IgD-negative memory B cell (primary cell): ENCODE data around the gene WWOX. TPM values are rescaled to one million over a fixed set of nuclear protein-coding genes. Genes with fewer than 3 reads are reported as not detected.

Experiments used
- H3K27ac Mint-ChIP-seq, 3 donors: one replicate each; pipeline ENCODE4 v1.8.0; 2020 to 2022; ENCODE audit warnings: mild to moderate bottlenecking in 3 of 3, mixed read lengths in 3 of 3, moderate library complexity in 1 of 3
- H3K27me3 Mint-ChIP-seq: one replicate; pipeline ENCODE4 v1.8.0; 2021; ENCODE audit warnings: mixed read lengths
- H3K36me3 Mint-ChIP-seq: one replicate; pipeline ENCODE4 v1.8.0; 2020; ENCODE audit warnings: mild to moderate bottlenecking, mixed read lengths
- H3K4me1 Mint-ChIP-seq, 3 donors: one replicate each; pipeline ENCODE4 v1.8.0; 2020 to 2022; ENCODE audit warnings: mixed read lengths in 3 of 3, mild to moderate bottlenecking in 1 of 3
- H3K4me3 Mint-ChIP-seq, 4 donors: one replicate each; pipeline ENCODE4 v1.8.0; 2020 to 2022; ENCODE audit warnings: mild to moderate bottlenecking in 4 of 4, mixed read lengths in 4 of 4, moderate library complexity in 3 of 4
- H3K9me3 Mint-ChIP-seq, 3 donors: one replicate each; pipeline ENCODE4 v1.8.0; 2020 to 2021; ENCODE audit warnings: mixed read lengths in 3 of 3, mild to moderate bottlenecking in 1 of 3
- polyA plus RNA-seq: library from polyadenylated mRNA; unstranded; fragments of 300-500 nt; fragmentation: Illumina TruSeq; gene quantifications from one replicate; pipeline ENCODE4 v1.2.3, GENCODE V29; 2021

The WWOX gene
- polyA plus RNA-seq, 1 donor from 2014 or later = 12.2 TPM

DNA sequence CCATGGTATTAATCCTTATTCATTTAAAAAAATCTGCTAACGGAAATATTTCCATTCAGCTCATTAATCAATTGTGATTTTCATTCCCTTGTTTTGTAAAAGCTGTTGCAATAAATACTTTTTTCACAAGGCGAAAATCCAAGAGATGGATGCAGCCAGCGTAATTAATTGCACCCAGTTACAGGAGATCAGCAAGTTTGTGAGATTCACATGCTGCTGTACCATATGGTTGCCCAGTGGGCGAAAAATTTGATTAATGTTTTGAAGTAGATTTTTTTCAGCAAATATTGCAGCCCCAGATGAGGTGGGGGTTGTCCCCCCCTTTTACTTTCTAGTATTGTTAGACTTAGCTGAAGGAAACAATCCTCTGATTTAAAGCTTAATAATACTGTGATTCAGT, 186.6 kb downstream of the WWOX start:
- Mint-ChIP-seq H3K27me3 (no peaks in the 10 kb centered on the region), H3K9me3 (no peaks in the 10 kb centered on the region), H3K36me3 (no peaks in the 10 kb centered on the region), H3K4me3 (no peak overlapping the region), H3K27ac (no peak overlapping the region), H3K4me1 (no peaks in the 10 kb centered on the region)

DNA sequence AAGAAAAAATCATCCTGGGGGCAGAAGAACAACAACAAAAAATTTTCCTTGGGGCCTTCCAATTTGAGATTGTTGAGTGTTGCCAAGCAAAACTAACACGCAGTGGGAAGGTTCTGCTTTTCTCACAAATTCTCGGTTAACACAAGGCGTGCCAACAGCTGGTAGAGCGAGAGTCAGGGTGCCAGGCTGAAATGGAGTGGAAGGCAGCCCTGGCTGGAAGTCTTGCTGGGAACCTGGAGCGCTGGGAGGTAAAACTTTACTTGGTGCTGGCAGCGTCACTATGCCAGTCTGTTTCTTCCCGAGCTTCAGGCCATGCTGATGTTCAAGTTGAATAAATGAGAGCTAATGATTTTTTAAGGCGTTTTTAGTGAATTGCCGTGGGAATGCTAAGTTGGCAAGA, 189.4 kb downstream of the WWOX start:
- Mint-ChIP-seq H3K27me3 (no peaks in the 10 kb centered on the region), H3K4me3 (no peak overlapping the region), H3K36me3 (no peaks in the 10 kb centered on the region), H3K4me1 (no peaks in the 10 kb centered on the region), H3K27ac (no peak overlapping the region), H3K9me3 (no peaks in the 10 kb centered on the region)

DNA sequence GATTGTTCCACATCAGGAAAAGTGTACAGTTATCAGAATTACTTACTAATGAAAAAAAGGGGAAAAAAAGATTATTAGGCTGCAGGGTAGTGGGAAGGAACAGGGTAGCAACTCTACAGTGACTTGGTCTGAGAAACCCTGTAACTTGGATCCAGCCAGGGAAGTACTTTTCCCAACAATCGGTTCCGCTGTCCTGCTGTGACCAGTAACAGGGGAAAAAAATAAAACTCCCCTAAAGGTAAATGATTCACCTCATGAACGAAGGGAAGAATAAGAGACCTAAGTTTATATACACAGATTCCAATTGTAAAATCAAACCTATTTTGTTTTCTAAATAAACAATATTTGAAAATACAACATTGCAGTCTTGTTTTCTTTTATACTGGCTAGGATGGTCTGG, 189.9 kb downstream of the WWOX start:
- no peaks in the 10 kb centered on the region for H3K36me3 Mint-ChIP-seq
- no peak overlapping the region for H3K4me3 Mint-ChIP-seq
- no peaks in the 10 kb centered on the region for H3K9me3 Mint-ChIP-seq
- H3K27ac Mint-ChIP-seq = no peak overlapping the region
- H3K27me3 Mint-ChIP-seq = no peaks in the 10 kb centered on the region
- H3K4me1 Mint-ChIP-seq = no peaks in the 10 kb centered on the region

DNA sequence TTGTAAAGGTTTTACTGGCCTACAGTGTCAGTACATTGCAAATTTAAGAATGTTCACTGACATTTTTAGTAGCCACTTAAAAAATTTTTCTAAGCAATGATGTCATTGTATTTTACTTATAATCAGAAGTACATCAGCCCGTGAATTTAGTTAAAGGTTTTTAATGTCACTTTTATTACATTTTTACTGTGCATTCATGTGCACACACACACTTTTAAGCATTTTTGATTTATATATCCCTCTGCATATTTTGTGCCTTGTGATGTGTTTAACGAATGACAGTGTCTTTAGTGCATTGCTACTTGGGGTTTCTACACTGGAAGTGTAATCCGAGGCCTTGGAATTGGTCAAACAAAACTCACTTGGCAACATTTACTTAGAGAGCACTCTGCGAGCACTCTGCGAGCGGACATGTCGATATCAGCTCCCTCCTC, 190.4 kb downstream of the WWOX start:
- Mint-ChIP-seq H3K27ac (no peak overlapping the region), H3K36me3 (no peaks in the 10 kb centered on the region), H3K4me3 (no peak overlapping the region), H3K27me3 (no peaks in the 10 kb centered on the region), H3K4me1 (no peaks in the 10 kb centered on the region), H3K9me3 (no peaks in the 10 kb centered on the region)

DNA sequence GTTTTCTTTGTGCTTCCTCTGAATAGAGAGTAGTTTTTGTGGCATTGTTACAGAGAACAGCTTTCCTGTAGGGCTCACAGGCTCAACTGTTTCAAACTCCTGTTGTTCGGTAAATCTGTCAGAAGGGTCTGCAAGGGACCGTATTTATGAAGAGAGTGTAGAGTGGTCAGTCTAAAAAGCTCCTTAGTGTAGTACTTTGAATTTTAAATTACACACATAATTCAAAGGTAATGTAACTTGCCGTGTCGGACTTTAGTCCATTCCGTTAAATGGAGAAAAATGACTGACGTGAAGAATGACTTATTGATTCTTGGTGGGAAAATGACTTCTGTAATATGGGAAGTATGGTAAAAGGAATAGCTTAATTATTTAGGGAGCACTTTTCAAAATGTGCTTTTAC, 190.9 kb downstream of the WWOX start:
- H3K4me3 Mint-ChIP-seq = no peak overlapping the region
- H3K27me3 Mint-ChIP-seq = no peaks in the 10 kb centered on the region
- no peak overlapping the region for H3K27ac Mint-ChIP-seq
- peaks cover 0 to 2% (median 0%) of the 10 kb centered on the region in 3 donors for H3K9me3 Mint-ChIP-seq
- H3K36me3 Mint-ChIP-seq = no peaks in the 10 kb centered on the region
- H3K4me1 Mint-ChIP-seq = no peaks in the 10 kb centered on the region

DNA sequence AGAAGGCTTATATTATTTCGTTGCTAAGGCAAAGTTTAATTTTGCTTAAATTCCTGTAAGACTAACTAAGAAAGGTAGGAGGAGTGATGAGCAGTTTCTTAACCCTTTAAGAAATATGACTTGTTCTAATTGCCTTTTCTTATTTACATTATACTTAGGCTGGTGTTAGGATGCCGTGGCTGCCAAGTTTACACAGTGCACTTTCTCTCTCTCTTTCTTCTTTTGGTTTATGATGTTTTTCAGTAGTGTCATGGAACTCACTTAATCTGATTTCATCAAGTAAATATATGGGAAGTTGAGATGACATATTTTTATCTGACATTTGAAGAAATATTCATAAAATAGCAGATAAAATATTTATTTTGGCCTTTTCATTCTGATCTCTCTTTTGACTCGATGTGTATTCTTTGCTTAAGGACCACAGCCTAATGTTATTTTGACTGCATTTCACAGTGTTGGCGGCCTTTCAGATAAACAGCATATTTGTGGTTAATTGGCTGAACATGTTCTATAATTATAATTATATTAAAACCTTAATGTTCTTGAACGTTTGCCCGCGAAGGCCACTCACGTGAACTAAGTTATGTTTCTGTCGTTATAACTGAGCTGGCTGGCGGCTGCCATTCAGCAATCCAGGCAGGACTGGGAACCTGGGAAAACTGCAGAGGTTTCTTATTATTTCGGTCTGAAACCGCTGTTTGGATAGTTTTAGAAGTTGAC, 191.6 kb downstream of the WWOX start:
- Mint-ChIP-seq H3K27me3 (no peaks in the 10 kb centered on the region), H3K4me3 (no peak overlapping the region), H3K4me1 (no peaks in the 10 kb centered on the region), H3K36me3 (no peaks in the 10 kb centered on the region), H3K27ac (no peak overlapping the region), H3K9me3 (peaks cover 0 to 2% (median 0%) of the 10 kb centered on the region in 3 donors)

DNA sequence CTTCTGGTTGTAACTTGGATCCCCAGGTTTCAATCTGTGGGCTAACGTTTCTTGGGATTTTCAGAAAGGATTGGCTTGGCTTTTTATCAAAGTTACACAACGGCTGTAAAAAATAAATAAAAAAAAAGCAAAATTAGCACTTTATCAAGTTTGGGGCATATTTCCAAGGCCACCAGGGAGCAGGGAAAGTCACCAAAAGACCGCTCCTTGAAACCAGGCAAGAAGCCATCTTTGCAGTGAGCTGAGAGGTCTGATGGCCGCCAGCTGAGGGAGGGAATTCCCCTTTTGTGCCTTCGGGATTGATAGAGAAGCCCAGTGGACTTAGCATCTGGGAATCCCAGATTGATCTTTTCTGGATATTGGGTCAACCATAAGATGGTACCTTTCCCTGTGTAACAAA, 192.2 kb downstream of the WWOX start:
- Mint-ChIP-seq H3K9me3 (peaks cover 0 to 2% (median 0%) of the 10 kb centered on the region in 3 donors), H3K27ac (no peak overlapping the region), H3K27me3 (no peaks in the 10 kb centered on the region), H3K4me3 (no peak overlapping the region), H3K36me3 (no peaks in the 10 kb centered on the region), H3K4me1 (no peaks in the 10 kb centered on the region)

DNA sequence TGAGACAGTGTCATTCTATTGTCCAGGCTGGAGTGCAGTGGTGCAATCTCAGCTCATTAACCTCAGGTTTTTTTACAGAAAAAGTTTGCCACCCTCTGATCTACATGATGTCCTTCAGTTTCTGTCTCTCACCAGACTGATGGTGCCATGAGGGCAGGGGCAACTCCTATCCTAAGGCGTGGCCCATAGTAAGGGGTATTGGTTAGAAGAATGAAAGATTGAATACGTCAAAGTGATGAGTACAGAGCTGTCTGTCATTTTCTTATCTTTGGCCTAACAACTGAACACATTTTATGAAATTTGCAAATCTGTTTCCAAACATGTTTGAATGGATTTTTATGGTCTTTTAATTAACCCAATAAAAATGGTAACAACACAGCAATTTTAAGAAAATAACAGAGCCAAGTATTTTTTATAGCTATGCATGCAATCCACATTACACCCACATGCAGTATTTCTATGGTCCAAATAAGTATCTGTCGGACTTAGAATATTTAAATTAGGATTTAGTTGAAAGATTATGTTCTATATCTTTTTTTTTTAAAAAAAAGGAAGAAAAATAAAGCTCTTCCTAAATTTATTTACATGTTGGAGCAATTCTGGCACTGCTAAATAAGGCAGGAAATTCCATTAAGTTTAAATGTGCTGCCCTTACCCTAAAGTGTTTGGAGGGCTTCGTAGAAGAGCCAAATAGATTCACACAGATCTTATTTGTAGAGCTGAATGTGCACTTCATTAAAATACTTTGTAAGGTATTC, 192.8 kb downstream of the WWOX start:
- Mint-ChIP-seq H3K4me1 (no peaks in the 10 kb centered on the region), H3K4me3 (no peak overlapping the region), H3K27me3 (no peaks in the 10 kb centered on the region), H3K27ac (no peak overlapping the region), H3K9me3 (peaks cover 0 to 2% (median 0%) of the 10 kb centered on the region in 3 donors), H3K36me3 (no peaks in the 10 kb centered on the region)

DNA sequence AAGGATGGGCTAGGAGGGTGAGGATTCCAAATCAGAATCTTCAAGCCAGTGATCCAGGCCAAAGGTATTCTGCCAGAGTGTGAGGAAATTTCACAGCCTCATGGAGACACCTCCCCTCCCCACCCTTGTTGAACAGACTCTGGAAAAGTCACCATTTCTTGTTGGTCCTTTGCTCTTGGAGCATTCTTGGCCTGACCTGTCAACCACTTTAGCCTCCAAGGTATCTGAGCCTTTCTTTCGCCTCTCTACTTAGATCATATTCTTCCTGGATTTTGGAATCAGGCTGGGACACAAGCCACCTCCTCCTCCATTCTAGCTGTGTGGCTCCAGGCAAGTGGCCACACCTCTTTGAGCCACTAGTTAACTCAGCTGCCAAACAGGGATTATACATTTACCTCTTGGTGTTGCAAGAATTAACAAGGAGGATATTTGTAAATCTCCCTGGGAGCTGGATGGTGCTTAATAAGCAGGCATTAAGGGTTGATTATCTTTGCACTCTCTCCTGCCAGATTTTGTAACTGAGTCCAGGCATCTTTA, 193.5 kb downstream of the WWOX start:
- Mint-ChIP-seq H3K27me3 (no peaks in the 10 kb centered on the region), H3K4me3 (no peak overlapping the region)

DNA sequence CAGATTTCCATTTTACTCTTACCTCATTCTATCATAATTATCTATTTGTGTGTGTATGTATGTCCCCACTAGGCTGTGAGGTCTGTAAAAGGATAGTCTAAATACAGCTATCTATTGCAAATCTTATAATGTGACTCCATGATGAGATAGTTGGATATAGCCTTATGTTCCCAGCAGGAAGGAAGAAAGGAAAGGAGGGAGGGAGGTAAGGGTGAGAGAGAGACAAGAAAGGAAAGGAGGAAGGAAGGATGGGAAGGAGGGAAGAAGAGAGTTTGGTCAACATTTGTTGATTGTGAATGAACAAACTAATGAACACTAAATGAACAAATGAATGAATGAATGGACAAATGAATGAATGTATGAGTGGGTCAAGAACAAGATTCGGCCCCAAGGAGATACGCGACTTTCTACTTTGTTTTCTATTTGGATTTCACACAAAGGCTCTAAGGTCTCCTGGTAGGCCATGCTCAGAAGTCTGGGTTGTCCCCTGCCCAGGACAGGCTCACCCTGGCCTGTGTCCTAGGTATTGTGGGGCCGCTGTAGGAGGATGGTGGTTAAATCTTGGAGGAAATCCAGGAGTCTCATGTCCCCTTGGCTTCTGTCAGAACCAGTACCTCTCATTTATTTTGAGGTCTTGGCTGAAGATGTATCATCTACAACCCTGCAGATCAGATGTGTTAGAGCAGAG, 195.2 kb downstream of the WWOX start:
- Mint-ChIP-seq H3K4me3 (no peak overlapping the region), H3K4me1 (no peaks in the 10 kb centered on the region), H3K27ac (no peak overlapping the region), H3K9me3 (peaks cover 0 to 2% (median 0%) of the 10 kb centered on the region in 3 donors), H3K27me3 (no peaks in the 10 kb centered on the region), H3K36me3 (no peaks in the 10 kb centered on the region)

More for the DNA sequence above, 193.5 kb downstream of the WWOX start:
- Mint-ChIP-seq H3K36me3 (no peaks in the 10 kb centered on the region), H3K9me3 (peaks cover 0 to 2% (median 0%) of the 10 kb centered on the region in 3 donors), H3K4me1 (no peaks in the 10 kb centered on the region), H3K27ac (no peak overlapping the region)

DNA sequence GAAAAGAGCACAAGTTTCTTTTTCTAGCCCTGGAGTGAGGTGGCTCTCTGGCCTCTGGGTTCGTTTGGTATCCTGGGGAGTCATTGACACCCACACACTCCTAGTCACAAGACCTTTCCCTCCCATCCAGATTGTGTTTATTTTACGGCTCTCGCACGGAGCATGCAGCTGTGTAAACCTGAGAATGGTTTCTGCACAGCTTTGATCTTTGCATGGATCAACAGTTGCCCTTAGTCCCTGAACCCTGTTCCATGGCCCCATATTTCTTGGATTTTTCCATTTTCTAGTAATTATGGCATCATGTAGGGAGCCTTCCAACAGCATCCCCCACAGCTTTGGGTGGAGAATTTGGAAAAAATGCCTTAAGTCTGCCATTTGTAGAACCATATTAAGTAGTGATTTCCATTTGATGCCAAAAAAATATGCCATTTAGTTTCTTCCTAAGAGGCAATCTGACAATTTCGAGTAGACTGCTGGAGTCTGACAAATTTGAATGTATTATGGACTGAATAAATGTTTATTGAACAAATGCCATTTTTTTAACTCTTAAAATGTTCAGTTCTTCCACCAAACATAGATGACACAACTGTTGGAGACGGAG, 197.7 kb downstream of the WWOX start:
- Mint-ChIP-seq H3K9me3 (peaks cover 0 to 2% (median 0%) of the 10 kb centered on the region in 3 donors), H3K27me3 (no peaks in the 10 kb centered on the region), H3K27ac (no peak overlapping the region), H3K4me3 (no peak overlapping the region), H3K36me3 (no peaks in the 10 kb centered on the region), H3K4me1 (no peaks in the 10 kb centered on the region)

DNA sequence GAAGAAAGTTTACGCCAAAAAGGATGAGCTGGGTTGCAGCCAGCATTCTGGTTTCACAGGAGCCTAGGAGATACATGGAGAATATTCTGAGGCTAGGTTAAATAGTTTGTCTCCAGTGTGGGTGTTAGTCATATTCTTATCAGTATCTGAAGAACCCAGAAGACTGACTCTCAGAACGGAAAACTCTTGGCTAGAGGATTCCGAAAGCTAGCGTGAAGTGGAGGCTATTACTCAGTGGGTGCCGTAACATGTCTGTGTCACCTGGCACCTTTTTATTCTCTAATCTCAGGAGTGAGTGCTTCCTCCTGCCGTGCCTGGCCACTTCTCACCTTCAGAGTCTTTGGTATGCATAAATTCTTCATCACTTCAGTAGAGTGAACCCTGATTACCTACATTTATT, 199.5 kb downstream of the WWOX start:
- no peak overlapping the region for H3K27ac Mint-ChIP-seq
- no peaks in the 10 kb centered on the region for H3K4me1 Mint-ChIP-seq
- peaks cover 2% of the 10 kb centered on the region for H3K36me3 Mint-ChIP-seq
- no peak overlapping the region for H3K4me3 Mint-ChIP-seq
- H3K27me3 Mint-ChIP-seq = no peaks in the 10 kb centered on the region
- H3K9me3 Mint-ChIP-seq = peaks cover 0 to 2% (median 0%) of the 10 kb centered on the region in 3 donors

DNA sequence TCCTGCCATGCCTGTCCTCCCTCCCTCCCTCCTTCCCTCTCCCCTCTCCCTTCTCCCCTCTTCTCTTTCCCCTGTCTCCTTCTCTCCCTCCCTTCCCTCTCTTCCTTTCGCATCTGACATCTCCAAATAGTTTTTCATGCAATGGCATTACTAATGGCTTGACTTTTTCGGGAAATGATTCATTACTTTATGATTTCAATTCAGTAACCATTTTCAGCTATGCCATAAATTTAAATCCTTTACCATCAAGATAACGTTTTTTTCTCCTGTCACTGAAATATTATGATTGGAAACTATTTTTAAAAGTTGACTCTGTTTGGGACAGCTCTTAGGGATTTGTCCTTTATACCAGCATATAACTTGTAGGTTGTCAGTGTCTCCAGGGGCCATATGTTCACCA, 201.0 kb downstream of the WWOX start:
- H3K27ac Mint-ChIP-seq = no peak overlapping the region
- peaks cover 0 to 2% (median 0%) of the 10 kb centered on the region in 3 donors for H3K4me1 Mint-ChIP-seq
- no peak overlapping the region for H3K4me3 Mint-ChIP-seq
- H3K9me3 Mint-ChIP-seq = no peaks in the 10 kb centered on the region
- peaks cover 4% of the 10 kb centered on the region for H3K36me3 Mint-ChIP-seq
- H3K27me3 Mint-ChIP-seq = no peaks in the 10 kb centered on the region

DNA sequence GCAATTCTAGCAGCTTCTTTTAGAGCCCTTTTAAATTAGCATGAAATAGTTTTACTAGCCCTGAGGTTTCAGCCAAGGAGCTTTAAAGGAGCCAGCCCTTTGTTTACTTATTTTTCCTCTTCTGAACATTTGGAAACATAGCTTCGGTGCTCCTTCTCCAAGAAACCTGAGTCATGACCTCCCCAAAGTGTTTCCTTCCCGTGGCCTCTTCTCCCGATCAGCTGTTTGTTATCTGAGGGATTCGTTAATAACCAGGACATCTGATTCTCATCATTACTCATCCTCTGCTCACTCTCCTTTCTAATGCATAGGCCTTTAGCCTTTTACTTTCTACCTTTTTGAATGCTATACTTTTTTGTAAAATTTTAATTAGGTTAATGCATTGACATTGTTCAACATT, 204.5 kb downstream of the WWOX start:
- H3K4me3 Mint-ChIP-seq = no peak overlapping the region
- H3K9me3 Mint-ChIP-seq = no peaks in the 10 kb centered on the region
- H3K36me3 Mint-ChIP-seq = peaks cover 4% of the 10 kb centered on the region
- H3K4me1 Mint-ChIP-seq = peaks cover 0 to 2% (median 0%) of the 10 kb centered on the region in 3 donors
- H3K27ac Mint-ChIP-seq = no peak overlapping the region
- H3K27me3 Mint-ChIP-seq = no peaks in the 10 kb centered on the region

DNA sequence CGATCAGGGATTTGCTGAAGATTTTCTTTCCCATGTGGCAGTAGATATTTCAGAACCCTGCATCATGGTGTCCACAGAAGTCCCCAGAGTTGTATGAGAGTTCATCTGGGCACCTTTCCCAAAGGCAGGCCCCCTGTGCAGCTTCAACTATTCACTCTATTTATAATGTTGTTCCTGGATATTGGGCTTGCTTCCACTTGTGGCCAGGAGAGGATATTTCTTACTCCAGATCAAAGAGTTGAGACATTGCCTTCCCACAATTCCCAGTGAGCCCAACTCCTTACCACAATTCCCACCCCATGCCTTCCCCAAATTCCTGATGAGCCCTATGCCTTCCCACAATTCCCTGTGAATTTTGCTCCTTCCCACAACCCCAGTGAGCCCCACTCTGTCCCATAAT, 206.9 kb downstream of the WWOX start:
- H3K27ac Mint-ChIP-seq = no peak overlapping the region
- no peaks in the 10 kb centered on the region for H3K27me3 Mint-ChIP-seq
- peaks cover 4% of the 10 kb centered on the region for H3K36me3 Mint-ChIP-seq
- peaks cover 0 to 4% (median 2%) of the 10 kb centered on the region in 3 donors for H3K4me1 Mint-ChIP-seq
- H3K4me3 Mint-ChIP-seq = no peak overlapping the region
- no peaks in the 10 kb centered on the region for H3K9me3 Mint-ChIP-seq
